Activated CD4-positive, alpha-beta T cell treated with anti-CD3 and anti-CD28 coated beads, Interleukin-2, amount 10 ng/mL, durations not matched to agents 7 days and 5 days (primary cell): Measurements from ENCODE around the gene SIPA1L3. TPM values are rescaled to one million over a fixed set of nuclear protein-coding genes. Genes with fewer than 3 reads are reported as not detected.
"Not testable (repeated sequence)": the region's sequence is repeated elsewhere in the genome, so short reads cannot be mapped to it uniquely, and the experiment has no call there.

Experiments
- CTCF ChIA-PET: fragments of 350-600 bp; sonication (Branson Sonifier 250); formaldehyde crosslinking; loops from one replicate; lab custom pipeline; 2021; ENCODE audit warnings: antibody characterized with exemption; lab: Charles Lee
- POLR2A ChIA-PET: fragments of 350-600 bp; sonication (Branson Sonifier 250); formaldehyde crosslinking; loops from one replicate; lab custom pipeline; 2021; ENCODE audit warnings: antibody characterized with exemption; lab: Charles Lee
- DNase-seq: peaks from one replicate; pipeline ENCODE4 v3.0.0-alpha.2; 2020
- H3K27ac Mint-ChIP-seq: one replicate; pipeline ENCODE4 v1.8.0; 2021; ENCODE audit warnings: mild to moderate bottlenecking, moderate library complexity, mixed read lengths
- H3K27me3 Mint-ChIP-seq: one replicate; pipeline ENCODE4 v1.8.0; 2021; ENCODE audit warnings: mixed read lengths
- H3K36me3 Mint-ChIP-seq: one replicate; pipeline ENCODE4 v1.8.0; 2021; ENCODE audit warnings: low read depth, mixed read lengths
- H3K4me1 Mint-ChIP-seq: one replicate; pipeline ENCODE4 v1.8.0; 2021; ENCODE audit warnings: mixed read lengths
- H3K4me3 Mint-ChIP-seq: one replicate; pipeline ENCODE4 v1.8.0; 2021; ENCODE audit warnings: mild to moderate bottlenecking, moderate library complexity, mixed read lengths
- H3K9me3 Mint-ChIP-seq: one replicate; pipeline ENCODE4 v1.8.0; 2021; ENCODE audit warnings: mixed read lengths
- total RNA-seq, 2 experiments: library from RNA; stranded (reverse); gene quantifications; one replicate each; pipeline ENCODE4 v1.2.3, GENCODE V29; 2021

The SIPA1L3 gene
- total RNA-seq, 2 experiments from 2014 or later, result 17.1 to 25.0 TPM

- DNase-seq, result peak; percentile 67
- Mint-ChIP-seq H3K27ac (no peak overlapping the region), H3K4me3 (peak overlapping the region; percentile 32), H3K27me3 (peaks cover 44% of the 10 kb centered on the region), H3K36me3 (no peaks in the 10 kb centered on the region), H3K9me3 (no peaks in the 10 kb centered on the region), H3K4me1 (peaks cover 16% of the 10 kb centered on the region)
- ChIA-PET POLR2A (no interaction called here), CTCF (interaction anchor here (0.6 to 1.9 kb wide), 4 partner anchors 14 to 582 kb away, joined by 3 to 7 read pairs (median 6); no protein-coding TSS in a partner anchor)
Measured at GRCh38 chr19:38229585-38230073, 322.6 kb downstream of the SIPA1L3 start.

- H3K36me3 Mint-ChIP-seq, H3K4me3 Mint-ChIP-seq, H3K27ac Mint-ChIP-seq, H3K9me3 Mint-ChIP-seq, DNase-seq: not testable (repeated sequence)
- peaks cover 15% of the 10 kb centered on the region for H3K4me1 Mint-ChIP-seq
- H3K27me3 Mint-ChIP-seq, result peaks cover 42% of the 10 kb centered on the region
- ChIA-PET CTCF (interaction anchor here (1.0 to 2.0 kb wide), 4 partner anchors 12 to 328 kb away, joined by 3 to 7 read pairs (median 6); no protein-coding TSS in a partner anchor), POLR2A (interaction anchor here (0.6 kb wide), 1 partner anchor 144 kb away, joined by 3 read pairs; the partner anchor contains the start of gene PSMD8)
Measured at GRCh38 chr19:38230506-38231133, 323.6 kb downstream of the SIPA1L3 start.

GRCh38 chr19:38231918-38232317, 324.9 kb downstream of the SIPA1L3 start:
- Mint-ChIP-seq H3K9me3 (no peaks in the 10 kb centered on the region), H3K27ac (no peak overlapping the region), H3K27me3 (peaks cover 37% of the 10 kb centered on the region), H3K4me3 (no peak overlapping the region), H3K4me1 (peaks cover 13% of the 10 kb centered on the region), H3K36me3 (no peaks in the 10 kb centered on the region)
- CTCF ChIA-PET, result interaction anchor here (2.0 kb wide), 1 partner anchor 11 kb away, joined by 6 read pairs; no protein-coding TSS in a partner anchor
- POLR2A ChIA-PET, result no interaction called here
- DNase-seq, result no peak

GRCh38 chr19:38233740-38234251, 326.8 kb downstream of the SIPA1L3 start:
- Mint-ChIP-seq H3K27me3 (peaks cover 25% of the 10 kb centered on the region), H3K27ac (no peak overlapping the region), H3K4me1 (peaks cover 9% of the 10 kb centered on the region), H3K4me3 (no peak overlapping the region), H3K36me3 (no peaks in the 10 kb centered on the region), H3K9me3 (no peaks in the 10 kb centered on the region)
- POLR2A ChIA-PET, result no interaction called here
- CTCF ChIA-PET, result interaction anchor here (0.7 to 2.2 kb wide), 7 partner anchors 8 to 756 kb away, joined by 3 to 10 read pairs (median 5); partner anchors contain the start of genes CATSPERG, GGN, KCNK6 and PSMD8
- peak; percentile 80 for DNase-seq

- Mint-ChIP-seq H3K27ac (no peak overlapping the region), H3K36me3 (no peaks in the 10 kb centered on the region), H3K9me3 (no peaks in the 10 kb centered on the region), H3K27me3 (peaks cover 22% of the 10 kb centered on the region), H3K4me3 (no peak overlapping the region), H3K4me1 (peaks cover 7% of the 10 kb centered on the region)
- DNase-seq, result no peak
- ChIA-PET POLR2A (no interaction called here), CTCF (interaction anchor here (0.7 to 2.2 kb wide), 7 partner anchors 9 to 755 kb away, joined by 3 to 10 read pairs (median 5); partner anchors contain the start of genes CATSPERG, GGN and KCNK6)
Measured at GRCh38 chr19:38234615-38235014, 327.6 kb downstream of the SIPA1L3 start.

- ChIA-PET CTCF (no interaction called here), POLR2A (no interaction called here)
- no peaks in the 10 kb centered on the region for H3K9me3 Mint-ChIP-seq
- no peak overlapping the region for H3K4me3 Mint-ChIP-seq
- no peak overlapping the region for H3K27ac Mint-ChIP-seq
- H3K4me1 Mint-ChIP-seq, result peaks cover 8% of the 10 kb centered on the region
- DNase-seq, result no peak
- H3K27me3 Mint-ChIP-seq, result peaks cover 5% of the 10 kb centered on the region
- H3K36me3 Mint-ChIP-seq, result no peaks in the 10 kb centered on the region
Measured at GRCh38 chr19:38239816-38240215, 332.8 kb downstream of the SIPA1L3 start.

- H3K4me3 Mint-ChIP-seq, result peak overlapping the region; percentile 44
- peaks cover 2% of the 10 kb centered on the region for H3K27me3 Mint-ChIP-seq
- no peaks in the 10 kb centered on the region for H3K36me3 Mint-ChIP-seq
- no peaks in the 10 kb centered on the region for H3K9me3 Mint-ChIP-seq
- CTCF ChIA-PET, result interaction anchor here (0.6 to 2.1 kb wide), 9 partner anchors 12 to 131 kb away, joined by 3 to 9 read pairs (median 5); partner anchors contain the start of genes CATSPERG, PPP1R14A and PSMD8
- H3K4me1 Mint-ChIP-seq, result peaks cover 9% of the 10 kb centered on the region
- POLR2A ChIA-PET, result no interaction called here
- DNase-seq, result no peak
- H3K27ac Mint-ChIP-seq, result peak overlapping the region; percentile 41
Measured at GRCh38 chr19:38243279-38243673, 336.3 kb downstream of the SIPA1L3 start.

- ChIA-PET POLR2A (no interaction called here), CTCF (interaction anchor here (1.0 to 1.3 kb wide), 3 partner anchors 9 to 344 kb away, joined by 3 to 4 read pairs (median 4); partner anchors contain the start of gene PSMD8)
- H3K4me1 Mint-ChIP-seq, result peaks cover 9% of the 10 kb centered on the region
- no peak for DNase-seq
- H3K4me3 Mint-ChIP-seq, result no peak overlapping the region
- no peak overlapping the region for H3K27ac Mint-ChIP-seq
- no peaks in the 10 kb centered on the region for H3K27me3 Mint-ChIP-seq
- no peaks in the 10 kb centered on the region for H3K9me3 Mint-ChIP-seq
- H3K36me3 Mint-ChIP-seq, result no peaks in the 10 kb centered on the region
Measured at GRCh38 chr19:38245826-38246498, 339.0 kb downstream of the SIPA1L3 start.

- no peaks in the 10 kb centered on the region for H3K36me3 Mint-ChIP-seq
- H3K27me3 Mint-ChIP-seq, result no peaks in the 10 kb centered on the region
- peaks cover 14% of the 10 kb centered on the region for H3K4me1 Mint-ChIP-seq
- ChIA-PET POLR2A (no interaction called here), CTCF (interaction anchor here (0.6 to 1.3 kb wide), 2 partner anchors 10 to 21 kb away, joined by 3 to 4 read pairs; no protein-coding TSS in a partner anchor)
- H3K9me3 Mint-ChIP-seq, result no peaks in the 10 kb centered on the region
- no peak overlapping the region for H3K27ac Mint-ChIP-seq
- H3K4me3 Mint-ChIP-seq, result no peak overlapping the region
- no peak for DNase-seq
Measured at GRCh38 chr19:38247126-38247525, 340.1 kb downstream of the SIPA1L3 start.

GRCh38 chr19:38247734-38248268, 340.8 kb downstream of the SIPA1L3 start:
- H3K27ac Mint-ChIP-seq, result no peak overlapping the region

GRCh38 chr19:38248421-38248820, 341.4 kb downstream of the SIPA1L3 start:
- Mint-ChIP-seq H3K27ac (no peak overlapping the region), H3K4me1 (peaks cover 14% of the 10 kb centered on the region), H3K9me3 (no peaks in the 10 kb centered on the region), H3K4me3 (no peak overlapping the region), H3K27me3 (no peaks in the 10 kb centered on the region), H3K36me3 (no peaks in the 10 kb centered on the region)
- CTCF ChIA-PET, result no interaction called here
- DNase-seq, result no peak
- POLR2A ChIA-PET, result no interaction called here

More at GRCh38 chr19:38247734-38248268, 340.8 kb downstream of the SIPA1L3 start:
- ChIA-PET CTCF (no interaction called here), POLR2A (no interaction called here)
- Mint-ChIP-seq H3K4me1 (peaks cover 14% of the 10 kb centered on the region), H3K27me3 (no peaks in the 10 kb centered on the region), H3K4me3 (no peak overlapping the region), H3K36me3 (no peaks in the 10 kb centered on the region), H3K9me3 (no peaks in the 10 kb centered on the region)
- DNase-seq, result no peak

- no peak for DNase-seq
- POLR2A ChIA-PET, result no interaction called here
- Mint-ChIP-seq H3K36me3 (no peaks in the 10 kb centered on the region), H3K9me3 (no peaks in the 10 kb centered on the region), H3K27me3 (peaks cover 10% of the 10 kb centered on the region), H3K4me3 (no peak overlapping the region), H3K27ac (no peak overlapping the region), H3K4me1 (peaks cover 7% of the 10 kb centered on the region)
- CTCF ChIA-PET, result interaction anchor here (0.6 to 0.9 kb wide), 2 partner anchors 16 to 137 kb away, joined by 3 to 4 read pairs; partner anchors contain the start of gene GGN
Measured at GRCh38 chr19:38250428-38250820, 343.4 kb downstream of the SIPA1L3 start.
